ENCODE measurements around the gene KRT76. TPM values are rescaled to one million over a fixed set of nuclear protein-coding genes. Genes with fewer than 3 reads are reported as not detected.
"Not testable (repeated sequence)": the region's sequence is repeated elsewhere in the genome, so short reads cannot be mapped to it uniquely, and the experiment has no call there.

Gene KRT76
- total RNA-seq, 1 donor from 2014 or later, result not detected

DNA sequence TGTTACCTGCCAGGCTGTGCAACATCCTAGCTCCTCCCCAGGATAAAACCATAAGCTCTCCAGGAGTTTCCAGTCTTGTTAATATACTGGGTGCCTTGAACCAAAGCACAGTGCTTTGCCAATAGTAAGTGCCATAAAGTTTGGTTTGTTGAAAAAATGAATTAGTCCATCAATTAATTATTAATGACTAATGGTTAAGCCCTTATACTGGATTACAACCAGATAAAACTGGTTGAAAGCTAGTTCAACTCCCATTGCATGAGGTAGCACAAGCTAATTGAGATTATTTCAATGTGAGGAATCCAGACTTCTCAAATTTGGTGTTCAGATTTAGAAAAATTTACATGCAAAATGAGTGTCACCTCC, 20.4 kb upstream of the KRT76 start:
- Histone ChIP-seq H3K4me3 (ENCODE audit: low read length in 3 of 3) (no peak overlapping the region), H3K9me3 (ENCODE audit: control insufficient read depth in 3 of 3, low read length in 3 of 3) (no peaks in the 10 kb centered on the region), H3K9ac (ENCODE audit: low read depth in 1 of 3, low read length in 3 of 3) (no peak overlapping the region), H3K27me3 (ENCODE audit: control insufficient read depth in 3 of 3, insufficient read depth in 3 of 3, low read length in 3 of 3) (peaks cover 5 to 10% (median 8%) of the 10 kb centered on the region in 3 donors), H3K27ac (ENCODE audit: low read depth, low read length) (no peak overlapping the region), H3K4me1 (ENCODE audit: control insufficient read depth in 3 of 3, insufficient read depth in 3 of 3, low read length in 3 of 3) (no peaks in the 10 kb centered on the region), H3K36me3 (ENCODE audit: control insufficient read depth in 3 of 3, insufficient read depth in 3 of 3, low read length in 3 of 3) (no peaks in the 10 kb centered on the region)

DNA sequence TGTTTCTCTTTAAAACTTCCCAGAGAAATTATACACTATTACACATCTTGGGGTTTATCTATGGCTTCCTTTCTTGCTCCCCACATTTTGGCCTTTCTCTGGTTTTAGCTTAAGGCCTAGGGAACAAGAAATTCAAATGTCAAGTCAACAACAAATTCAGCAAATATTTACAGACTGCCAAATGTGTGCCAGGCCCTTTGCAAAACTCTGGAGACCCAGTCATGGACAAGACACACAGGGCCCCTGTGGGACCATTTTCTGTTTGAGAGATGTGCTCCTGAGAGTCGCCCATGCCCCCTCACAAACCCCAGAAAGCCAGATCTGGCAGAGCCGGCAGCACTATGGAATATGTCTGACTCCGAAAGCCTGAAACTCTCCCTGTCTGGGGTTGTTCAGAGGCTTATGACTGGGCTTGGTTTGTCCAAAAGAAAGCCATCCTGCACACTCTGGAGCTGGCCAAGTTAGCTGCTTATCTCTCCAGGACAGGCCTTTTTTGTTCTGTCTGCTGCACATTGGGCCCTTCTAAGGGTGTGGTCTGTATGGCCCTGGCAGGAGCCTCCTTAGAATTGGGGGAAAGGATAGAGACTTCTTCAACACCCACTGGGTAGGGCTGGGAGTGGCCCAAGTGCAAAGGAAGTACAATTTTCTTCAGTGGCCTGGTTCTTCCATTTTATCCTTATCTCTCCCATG, 19.8 kb upstream of the KRT76 start:
- Histone ChIP-seq H3K4me3 (ENCODE audit: low read length in 3 of 3) (no peak overlapping the region), H3K9me3 (ENCODE audit: control insufficient read depth in 3 of 3, low read length in 3 of 3) (no peaks in the 10 kb centered on the region), H3K9ac (ENCODE audit: low read depth in 1 of 3, low read length in 3 of 3) (no peak overlapping the region), H3K27me3 (ENCODE audit: control insufficient read depth in 3 of 3, insufficient read depth in 3 of 3, low read length in 3 of 3) (peaks cover 5 to 12% (median 10%) of the 10 kb centered on the region in 3 donors), H3K36me3 (ENCODE audit: control insufficient read depth in 3 of 3, insufficient read depth in 3 of 3, low read length in 3 of 3) (no peaks in the 10 kb centered on the region), H3K4me1 (ENCODE audit: control insufficient read depth in 3 of 3, insufficient read depth in 3 of 3, low read length in 3 of 3) (no peaks in the 10 kb centered on the region), H3K27ac (ENCODE audit: low read depth, low read length) (no peak overlapping the region)

GRCh38 chr12:52796429-52796794, 19.3 kb upstream of the KRT76 start:
- Histone ChIP-seq H3K9ac (ENCODE audit: low read depth in 1 of 3, low read length in 3 of 3) (no peak overlapping the region), H3K9me3 (ENCODE audit: control insufficient read depth in 3 of 3, low read length in 3 of 3) (no peaks in the 10 kb centered on the region), H3K27ac (ENCODE audit: low read depth, low read length) (no peak overlapping the region), H3K36me3 (ENCODE audit: control insufficient read depth in 3 of 3, insufficient read depth in 3 of 3, low read length in 3 of 3) (no peaks in the 10 kb centered on the region), H3K4me1 (ENCODE audit: control insufficient read depth in 3 of 3, insufficient read depth in 3 of 3, low read length in 3 of 3) (no peaks in the 10 kb centered on the region), H3K4me3 (ENCODE audit: low read length in 3 of 3) (no peak overlapping the region), H3K27me3 (ENCODE audit: control insufficient read depth in 3 of 3, insufficient read depth in 3 of 3, low read length in 3 of 3) (peaks cover 10 to 18% (median 12%) of the 10 kb centered on the region in 3 donors)

- Histone ChIP-seq H3K4me3 (ENCODE audit: low read length in 3 of 3) (no peak within 1 kb of the TSS), H3K4me1 (ENCODE audit: control insufficient read depth in 3 of 3, insufficient read depth in 3 of 3, low read length in 3 of 3) (no peaks in the 10 kb centered on the region), H3K9me3 (ENCODE audit: control insufficient read depth in 3 of 3, low read length in 3 of 3) (no peaks in the 10 kb centered on the region), H3K36me3 (ENCODE audit: control insufficient read depth in 3 of 3, insufficient read depth in 3 of 3, low read length in 3 of 3) (no peaks in the 10 kb centered on the region), H3K27me3 (ENCODE audit: control insufficient read depth in 3 of 3, insufficient read depth in 3 of 3, low read length in 3 of 3) (peaks cover 16 to 24% (median 17%) of the 10 kb centered on the region in 3 donors), H3K27ac (ENCODE audit: low read depth, low read length) (no peak within 1 kb of the TSS), H3K9ac (ENCODE audit: low read depth in 1 of 3, low read length in 3 of 3) (no peak within 1 kb of the TSS)
Observed at GRCh38 chr12:52795694-52796428, 18.7 kb upstream of the KRT76 start, which contains the start of gene KRT3. TSS of gene KRT3 (minus strand) at chr12:52796117. CDS start at chr12:52796042, 75 bp downstream.

GRCh38 chr12:52795332-52795674, 18.2 kb upstream of the KRT76 start:
- H3K4me1 ChIP-seq (ENCODE audit: control insufficient read depth in 3 of 3, insufficient read depth in 3 of 3, low read length in 3 of 3); H3K9ac ChIP-seq (ENCODE audit: low read depth in 1 of 3, low read length in 3 of 3); H3K9me3 ChIP-seq (ENCODE audit: control insufficient read depth in 3 of 3, low read length in 3 of 3); H3K27ac ChIP-seq (ENCODE audit: low read depth, low read length); H3K4me3 ChIP-seq (ENCODE audit: low read length in 3 of 3); H3K36me3 ChIP-seq (ENCODE audit: control insufficient read depth in 3 of 3, insufficient read depth in 3 of 3, low read length in 3 of 3): not testable (repeated sequence)
- H3K27me3 ChIP-seq (ENCODE audit: control insufficient read depth in 3 of 3, insufficient read depth in 3 of 3, low read length in 3 of 3), result peaks cover 21 to 29% (median 22%) of the 10 kb centered on the region in 3 donors

DNA sequence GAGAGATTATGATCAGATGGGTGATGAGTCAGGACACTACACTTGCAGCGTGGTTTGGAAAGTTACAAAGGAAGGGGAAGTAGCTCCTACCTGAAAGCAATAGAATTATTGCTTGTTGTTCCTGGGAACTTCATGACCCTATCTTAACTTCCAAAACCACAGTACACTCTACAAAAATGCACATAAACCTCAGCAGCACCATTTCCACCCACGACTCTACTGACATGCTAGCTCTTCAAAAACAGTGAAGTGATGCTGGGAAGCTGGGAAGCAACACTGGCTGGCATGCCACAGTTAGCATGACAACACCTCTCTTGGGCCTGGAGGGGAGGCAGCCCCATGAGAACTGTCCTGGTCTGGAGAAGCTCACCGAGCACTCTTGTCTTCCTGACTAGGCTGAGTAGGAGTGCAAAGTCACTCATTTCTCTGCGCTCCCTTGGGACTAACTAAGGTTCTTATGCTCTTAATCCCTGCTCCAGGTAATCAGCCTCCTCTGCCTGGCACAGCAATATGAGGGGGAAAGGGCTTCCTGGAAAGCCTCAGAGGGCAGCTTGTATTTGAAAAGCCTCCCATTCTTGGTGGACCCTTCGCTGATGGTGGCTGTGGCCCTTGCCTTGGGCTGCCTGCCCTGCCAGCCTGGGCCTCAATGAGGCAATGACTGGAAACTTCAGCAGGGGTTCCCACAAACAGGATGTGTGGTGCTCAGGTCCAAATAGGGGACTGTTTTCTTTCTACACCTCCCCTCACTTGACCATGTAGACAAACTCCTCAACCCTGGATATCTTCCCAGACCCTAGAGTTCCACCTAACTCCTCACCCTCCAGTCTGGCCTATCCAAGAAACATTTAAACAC, 17.6 kb upstream of the KRT76 start:
- Histone ChIP-seq H3K4me1 (ENCODE audit: control insufficient read depth in 3 of 3, insufficient read depth in 3 of 3, low read length in 3 of 3) (no peaks in the 10 kb centered on the region), H3K27ac (ENCODE audit: low read depth, low read length) (no peak overlapping the region), H3K4me3 (ENCODE audit: low read length in 3 of 3) (no peak overlapping the region), H3K27me3 (ENCODE audit: control insufficient read depth in 3 of 3, insufficient read depth in 3 of 3, low read length in 3 of 3) (peaks cover 25 to 35% (median 26%) of the 10 kb centered on the region in 3 donors), H3K36me3 (ENCODE audit: control insufficient read depth in 3 of 3, insufficient read depth in 3 of 3, low read length in 3 of 3) (no peaks in the 10 kb centered on the region), H3K9ac (ENCODE audit: low read depth in 1 of 3, low read length in 3 of 3) (no peak overlapping the region), H3K9me3 (ENCODE audit: control insufficient read depth in 3 of 3, low read length in 3 of 3) (no peaks in the 10 kb centered on the region)

- H3K4me1 ChIP-seq (ENCODE audit: control insufficient read depth in 3 of 3, insufficient read depth in 3 of 3, low read length in 3 of 3), result no peaks in the 10 kb centered on the region
- H3K27me3 ChIP-seq (ENCODE audit: control insufficient read depth in 3 of 3, insufficient read depth in 3 of 3, low read length in 3 of 3), result peaks cover 32 to 46% (median 38%) of the 10 kb centered on the region in 3 donors
- no peak overlapping the region for H3K4me3 ChIP-seq (ENCODE audit: low read length in 3 of 3)
- no peaks in the 10 kb centered on the region for H3K36me3 ChIP-seq (ENCODE audit: control insufficient read depth in 3 of 3, insufficient read depth in 3 of 3, low read length in 3 of 3)
- no peak overlapping the region for H3K27ac ChIP-seq (ENCODE audit: low read depth, low read length)
- no peak overlapping the region for H3K9ac ChIP-seq (ENCODE audit: low read depth in 1 of 3, low read length in 3 of 3)
- H3K9me3 ChIP-seq (ENCODE audit: control insufficient read depth in 3 of 3, low read length in 3 of 3), result no peaks in the 10 kb centered on the region
Observed at GRCh38 chr12:52792185-52793029, 15.3 kb upstream of the KRT76 start.

DNA sequence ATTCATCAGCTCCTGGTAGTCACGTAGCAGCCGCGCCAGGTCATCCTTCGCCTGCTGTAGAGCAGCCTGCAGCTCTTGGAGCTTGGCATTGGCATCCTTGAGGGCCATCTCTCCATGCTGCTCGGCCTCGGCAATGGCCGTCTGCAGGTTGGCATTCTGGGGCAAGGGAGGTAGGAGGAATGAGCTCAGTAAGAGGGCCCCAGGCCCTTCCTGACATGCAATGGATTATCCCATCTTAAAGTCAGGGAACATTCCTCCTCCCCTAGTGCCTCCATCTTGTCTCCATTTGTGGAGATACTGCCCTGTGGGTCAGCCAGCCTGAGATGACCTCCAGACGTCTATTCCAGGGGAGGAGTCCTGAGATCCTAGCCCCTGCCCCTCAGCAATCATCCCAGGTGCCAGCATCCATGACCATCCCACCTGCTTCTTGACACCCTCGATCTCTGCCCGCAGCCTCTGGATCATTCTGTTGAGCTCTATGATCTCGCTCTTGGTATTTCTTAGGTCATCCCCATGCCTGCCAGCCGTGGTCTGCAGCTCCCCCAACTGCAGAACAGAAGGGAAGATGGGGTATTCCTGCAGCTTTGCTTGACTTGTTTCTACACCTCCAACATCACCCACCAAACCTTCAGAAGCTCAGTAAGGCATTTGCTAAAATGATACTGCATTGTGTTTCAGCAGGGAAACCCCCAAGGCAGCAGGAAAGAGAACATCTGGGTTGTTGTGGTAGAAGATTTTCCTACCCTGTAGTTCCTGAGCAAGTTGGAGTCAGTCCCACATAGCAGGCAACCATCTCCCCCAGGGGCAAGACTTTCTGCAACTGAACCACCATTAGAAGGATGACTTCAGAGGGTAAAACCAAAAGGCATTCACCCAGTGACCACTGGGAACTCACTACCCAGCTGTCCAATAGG, 14.4 kb upstream of the KRT76 start:
- H3K27me3 ChIP-seq (ENCODE audit: control insufficient read depth in 3 of 3, insufficient read depth in 3 of 3, low read length in 3 of 3), result peaks cover 32 to 46% (median 38%) of the 10 kb centered on the region in 3 donors

More for the DNA sequence above, 14.4 kb upstream of the KRT76 start:
- Histone ChIP-seq H3K27ac (ENCODE audit: low read depth, low read length) (no peak overlapping the region), H3K4me1 (ENCODE audit: control insufficient read depth in 3 of 3, insufficient read depth in 3 of 3, low read length in 3 of 3) (no peaks in the 10 kb centered on the region), H3K4me3 (ENCODE audit: low read length in 3 of 3) (no peak overlapping the region), H3K9me3 (ENCODE audit: control insufficient read depth in 3 of 3, low read length in 3 of 3) (no peaks in the 10 kb centered on the region), H3K36me3 (ENCODE audit: control insufficient read depth in 3 of 3, insufficient read depth in 3 of 3, low read length in 3 of 3) (no peaks in the 10 kb centered on the region), H3K9ac (ENCODE audit: low read depth in 1 of 3, low read length in 3 of 3) (no peak overlapping the region)

All from skeletal muscle tissue (tissue), 4 donors.